Keratinocyte (primary cell): Measurements from ENCODE around the gene VRK3.
"Not testable (repeated sequence)": the region's sequence is repeated elsewhere in the genome, so short reads cannot be mapped to it uniquely, and the experiment has no call there.

Experiments used
- CTCF ChIP-seq, 3 experiments: IDR thresholded peaks in 1 of 3; conservative IDR thresholded peaks in 1 of 3; optimal IDR thresholded peaks in 1 of 3; 2 replicates in 2 of 3; 3 replicates in 1 of 3; pipeline versions ENCODE3 to v1.5.1; 2011; ENCODE audit warnings: low read length in 3 of 3, mild to moderate bottlenecking in 3 of 3, moderate library complexity in 2 of 3, control low read depth in 1 of 3, inconsistent platforms in 1 of 3; ENCODE audit not compliant: insufficient read depth in 2 of 3; ENCODE audit errors: extremely low read depth in 1 of 3
- EZH2 ChIP-seq: IDR thresholded peaks from one replicate; pipeline ENCODE4 v1.6.1; 2012; ENCODE audit warnings: inconsistent platforms, mild to moderate bottlenecking, low read length, moderate library complexity

DNA sequence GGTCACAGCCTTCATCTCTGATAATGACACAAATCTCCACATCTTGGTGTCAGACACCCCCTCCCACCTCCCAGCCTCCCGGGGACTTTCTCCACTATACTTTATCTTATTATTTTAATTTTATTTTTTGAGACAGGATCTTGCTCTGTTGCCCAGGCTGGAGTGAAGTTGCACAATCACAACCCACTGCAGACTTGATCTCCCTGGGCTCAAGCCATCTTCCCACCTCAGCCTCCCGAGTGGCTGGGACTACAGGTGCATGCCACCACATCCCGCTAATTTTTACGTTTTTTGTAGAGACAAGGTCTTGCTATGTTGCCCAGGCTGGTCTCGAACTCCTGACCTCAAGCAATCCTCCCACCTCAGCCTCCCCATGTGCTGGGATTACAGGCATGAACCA, 43.2 kb upstream of the VRK3 start:
- TF ChIP-seq CTCF (optimal IDR thresholded peaks at IDR 0.05 in 1 of 3, IDR thresholded peaks at IDR 0.05 in 1 of 3, conservative IDR thresholded peaks at IDR 0.05 in 1 of 3; ENCODE audit: extremely low read depth in 1 of 3, insufficient read depth in 2 of 3, low read length in 3 of 3); EZH2: not testable (repeated sequence)
